Body of pancreas (tissue), 4 donors: ENCODE results near the gene RUNDC1. TPM values are rescaled to one million over a fixed set of nuclear protein-coding genes. Genes with fewer than 3 reads are reported as not detected.

Experiments used
- ATAC-seq: fragments of 150-250 bp; one replicate; pipeline ENCODE4 v1.9.1; 2016
- DNase-seq, 4 donors: peaks; one replicate each; pipeline ENCODE4 v3.0.0-alpha.2; 2019
- H3K27ac ChIP-seq, 4 donors: fragments of 200-600 bp; sonication (generic); 1 replicate in 3 of 4; 2 replicates in 1 of 4; pipeline versions ENCODE4 v1.5.1 to v1.6.1; 2016 to 2019; ENCODE audit warnings: mild to moderate bottlenecking in 1 of 4, mixed read lengths in 1 of 4, moderate library complexity in 1 of 4
- H3K27me3 ChIP-seq, 2 donors: fragments of 200-600 bp; sonication (generic); one replicate each; pipeline ENCODE4 v1.6.0; 2016; ENCODE audit warnings: mild to moderate bottlenecking in 1 of 2
- H3K36me3 ChIP-seq, 2 donors: fragments of 200-600 bp; sonication (generic); replicated peaks in 1 of 2; 2 replicates each; pipeline ENCODE4 v1.5.1; 2016; ENCODE audit warnings: low read depth in 2 of 2; ENCODE audit not compliant: insufficient read depth in 1 of 2
- H3K4me1 ChIP-seq: fragments of 200-600 bp; sonication (generic); one replicate; pipeline ENCODE4 v1.6.0; 2016
- H3K4me3 ChIP-seq, 2 donors: fragments of 200-600 bp; sonication (generic); 1 replicate in 1 of 2; 2 replicates in 1 of 2; pipeline ENCODE4 v1.5.1; 2016 to 2019
- H3K9me3 ChIP-seq, 3 donors: fragments of 200-600 bp; sonication (generic); 1 replicate in 2 of 3; 2 replicates in 1 of 3; pipeline ENCODE4 v1.5.1; 2016
- POLR2A ChIP-seq, 3 donors: fragments of 450-650 bp; IDR thresholded peaks; one replicate each; pipeline ENCODE4 v1.6.1; 2016; ENCODE audit warnings: antibody characterized with exemption in 3 of 3, mild to moderate bottlenecking in 2 of 3
- WGBS, 2 donors: methylation state at CpG; one replicate each; pipeline ENCODE4 v1.1.5; 2017; 5-methylcytosine and 5-hydroxymethylcytosine counted together
- intact Hi-C: fragments of 100-400 bp; cut with DNase I; formaldehyde crosslinking; loops from one replicate; pipeline ENCODE4 v1.15.1; 2023
- total RNA-seq, 2 donors: library from RNA; depleted of rRNA; stranded (reverse); fragments of >200 nt; gene quantifications; one replicate each; pipeline ENCODE4 v1.1.0, GENCODE V29; 2016
- TF ChIP-seq, protein P1 (sequence below), 7 experiments: fragments of 450-650 bp in 4 of 7; fragments of 200-600 bp in 3 of 7; sonication (generic) in 3 of 7; IDR thresholded peaks; one replicate each; pipeline ENCODE4 v1.5.1; 2016 to 2019; ENCODE audit warnings: antibody characterized with exemption in 7 of 7

Gene RUNDC1
- total RNA-seq, 2 donors from 2014 or later, result 17.1 to 37.6 TPM

GRCh38 chr17:43018008-43018853 lies 37.9 kb downstream of the RUNDC1 start:
- H3K27ac ChIP-seq, result peak overlapping the region in 1 of 4 donors; percentile 36
- no peaks in the 10 kb centered on the region for H3K36me3 ChIP-seq
- no peaks in the 10 kb centered on the region for H3K9me3 ChIP-seq
- H3K4me3 ChIP-seq, result no peak overlapping the region
- intact Hi-C loops, result loop anchor here (10.0 kb wide), 1 partner anchor 327 kb away; no protein-coding TSS in a partner anchor
- peak in 3 of 4 donors; percentile 37 to 58 (median 48) for DNase-seq
- WGBS, 2 donors, result 65 to 73% methylated on average over 19 of the region's 19 CpGs
- no peak for TF ChIP-seq POLR2A (IDR thresholded peaks at IDR 0.05)
- TF ChIP-seq, protein P1, sequence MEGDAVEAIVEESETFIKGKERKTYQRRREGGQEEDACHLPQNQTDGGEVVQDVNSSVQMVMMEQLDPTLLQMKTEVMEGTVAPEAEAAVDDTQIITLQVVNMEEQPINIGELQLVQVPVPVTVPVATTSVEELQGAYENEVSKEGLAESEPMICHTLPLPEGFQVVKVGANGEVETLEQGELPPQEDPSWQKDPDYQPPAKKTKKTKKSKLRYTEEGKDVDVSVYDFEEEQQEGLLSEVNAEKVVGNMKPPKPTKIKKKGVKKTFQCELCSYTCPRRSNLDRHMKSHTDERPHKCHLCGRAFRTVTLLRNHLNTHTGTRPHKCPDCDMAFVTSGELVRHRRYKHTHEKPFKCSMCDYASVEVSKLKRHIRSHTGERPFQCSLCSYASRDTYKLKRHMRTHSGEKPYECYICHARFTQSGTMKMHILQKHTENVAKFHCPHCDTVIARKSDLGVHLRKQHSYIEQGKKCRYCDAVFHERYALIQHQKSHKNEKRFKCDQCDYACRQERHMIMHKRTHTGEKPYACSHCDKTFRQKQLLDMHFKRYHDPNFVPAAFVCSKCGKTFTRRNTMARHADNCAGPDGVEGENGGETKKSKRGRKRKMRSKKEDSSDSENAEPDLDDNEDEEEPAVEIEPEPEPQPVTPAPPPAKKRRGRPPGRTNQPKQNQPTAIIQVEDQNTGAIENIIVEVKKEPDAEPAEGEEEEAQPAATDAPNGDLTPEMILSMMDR (IDR thresholded peaks at IDR 0.05), result no peak
- ATAC-seq, result no peak
- H3K4me1 ChIP-seq, result peaks cover 23% of the 10 kb centered on the region
- H3K27me3 ChIP-seq, result no peaks in the 10 kb centered on the region

- 35 to 45% methylated on average over 4 of the region's 4 CpGs for WGBS, 2 donors
- no peak for ATAC-seq
Observed at GRCh38 chr17:43018932-43019331, 38.6 kb downstream of the RUNDC1 start.

GRCh38 chr17:43019418-43019817 lies 39.1 kb downstream of the RUNDC1 start:
- Histone ChIP-seq H3K27me3 (no peaks in the 10 kb centered on the region), H3K36me3 (no peaks in the 10 kb centered on the region), H3K4me1 (peaks cover 27% of the 10 kb centered on the region), H3K9me3 (no peaks in the 10 kb centered on the region), H3K4me3 (no peak overlapping the region), H3K27ac (peak overlapping the region in 3 of 4 donors; percentile 21 to 36 (median 34))
- ATAC-seq (no peak), DNase-seq (no peak)
- TF ChIP-seq POLR2A (IDR thresholded peaks at IDR 0.05), result no peak
- TF ChIP-seq, protein P1 (IDR thresholded peaks at IDR 0.05), result no peak
- intact Hi-C loops, result loop anchor here (10.0 kb wide), 1 partner anchor 325 kb away; no protein-coding TSS in a partner anchor
- 55 to 56% methylated on average over 7 of the region's 7 CpGs for WGBS, 2 donors

More at GRCh38 chr17:43018932-43019331, 38.6 kb downstream of the RUNDC1 start:
- H3K36me3 ChIP-seq, result no peaks in the 10 kb centered on the region
- no peak for DNase-seq
- no peak overlapping the region for H3K4me3 ChIP-seq
- H3K27ac ChIP-seq, result peak overlapping the region in 1 of 4 donors; percentile 36
- peaks cover 23% of the 10 kb centered on the region for H3K4me1 ChIP-seq
- H3K27me3 ChIP-seq, result no peaks in the 10 kb centered on the region
- intact Hi-C loops, result loop anchor here (10.0 kb wide), 1 partner anchor 326 kb away; no protein-coding TSS in a partner anchor
- TF ChIP-seq POLR2A (IDR thresholded peaks at IDR 0.05), result no peak
- TF ChIP-seq, protein P1 (IDR thresholded peaks at IDR 0.05), result no peak
- no peaks in the 10 kb centered on the region for H3K9me3 ChIP-seq

- 71 to 72% methylated on average over 6 of the region's 6 CpGs for WGBS, 2 donors
- intact Hi-C loops, result loop anchor here (10.0 kb wide), 2 partner anchors 115 to 295 kb away; no protein-coding TSS in a partner anchor
- H3K4me1 ChIP-seq, result peaks cover 31% of the 10 kb centered on the region
Observed at GRCh38 chr17:43020030-43020621, 39.8 kb downstream of the RUNDC1 start.

More at GRCh38 chr17:43020030-43020621, 39.8 kb downstream of the RUNDC1 start:
- Histone ChIP-seq H3K27me3 (no peaks in the 10 kb centered on the region), H3K27ac (peak overlapping the region in 3 of 4 donors; percentile 21 to 83 (median 34)), H3K4me3 (no peak overlapping the region), H3K9me3 (no peaks in the 10 kb centered on the region), H3K36me3 (no peaks in the 10 kb centered on the region)
- no peak for ATAC-seq
- no peak for DNase-seq
- TF ChIP-seq, protein P1 (IDR thresholded peaks at IDR 0.05), result no peak
- TF ChIP-seq POLR2A (IDR thresholded peaks at IDR 0.05), result no peak
